MCF 10A (cell line): ENCODE results near the gene THSD7B. TPM values are rescaled to one million over a fixed set of nuclear protein-coding genes. Genes with fewer than 3 reads are reported as not detected.

Experiments
- BruUV-seq: library from RNA; stranded (reverse); fragments of 400-500 nt; replicated peaks from 2 replicates; lab custom pipeline; 2021; lab: Mats Ljungman, UMichigan
- CTCF ChIA-PET: fragments of 300-600 bp; sonication (Branson Sonifier 250); formaldehyde crosslinking; extraction: SDS; loops from one replicate; lab custom pipeline; 2021; ENCODE audit warnings: antibody characterized with exemption, inconsistent platforms; lab: Yijun Ruan, JAX
- POLR2A ChIA-PET: fragments of 300-600, 350-650 bp; sonication (Branson Sonifier 250); formaldehyde crosslinking; extraction: SDS; loops from one replicate; lab custom pipeline; 2020; ENCODE audit warnings: antibody characterized with exemption, inconsistent platforms; lab: Yijun Ruan, JAX
- DNase-seq: peaks from one replicate; pipeline ENCODE4 v3.0.0-alpha.2; 2018; ENCODE audit not compliant: unreplicated experiment
- H3K27ac Mint-ChIP-seq: one replicate; pipeline ENCODE4 v1.8.0; 2022; ENCODE audit warnings: mild to moderate bottlenecking, low read depth, mixed read lengths; ENCODE audit not compliant: unreplicated experiment
- H3K27me3 Mint-ChIP-seq: one replicate; pipeline ENCODE4 v1.8.0; 2022; ENCODE audit warnings: mixed read lengths; ENCODE audit not compliant: insufficient read depth, unreplicated experiment
- H3K36me3 Mint-ChIP-seq: one replicate; pipeline ENCODE4 v1.8.0; 2022; ENCODE audit warnings: mild to moderate bottlenecking, moderate library complexity, mixed read lengths; ENCODE audit not compliant: insufficient read depth, unreplicated experiment
- H3K4me1 Mint-ChIP-seq: one replicate; pipeline ENCODE4 v1.8.0; 2022; ENCODE audit warnings: mixed read lengths; ENCODE audit not compliant: insufficient read depth, unreplicated experiment
- H3K4me3 Mint-ChIP-seq: one replicate; pipeline ENCODE4 v1.8.0; 2022; ENCODE audit warnings: mild to moderate bottlenecking, moderate library complexity, mixed read lengths; ENCODE audit not compliant: unreplicated experiment
- H3K9me3 Mint-ChIP-seq: one replicate; pipeline ENCODE4 v1.8.0; 2022; ENCODE audit warnings: mixed read lengths; ENCODE audit not compliant: unreplicated experiment
- intact Hi-C: fragments of 100-400 bp; cut with micrococcal nuclease; formaldehyde crosslinking; loops from 2 replicates; pipeline ENCODE4 v1.14.1; 2022
- total RNA-seq: library from RNA; stranded (reverse); gene quantifications from 2 replicates; pipeline ENCODE4 v1.2.3, GENCODE V29; 2022
- TF ChIP-seq, protein P1 (sequence below): fragments of 200-600 bp; IDR thresholded peaks from one replicate; pipeline ENCODE4 v1.8.0; 2022; ENCODE audit warnings: antibody characterized with exemption, mild to moderate bottlenecking; ENCODE audit not compliant: unreplicated experiment

The THSD7B gene
- total RNA-seq, 1 experiment from 2014 or later: not detected

- BruUV-seq: no TSS peak
These were observed 33.4 kb downstream of the THSD7B start for GRCh38 chr2:136798766-136799165.

GRCh38 chr2:136801661-136802060 lies 36.3 kb downstream of the THSD7B start:
- no peaks in the 10 kb centered on the region for H3K9me3 Mint-ChIP-seq
- POLR2A ChIA-PET: no interaction called here
- no peak for DNase-seq
- H3K36me3 Mint-ChIP-seq: no peaks in the 10 kb centered on the region
- H3K27me3 Mint-ChIP-seq: peaks cover 15% of the 10 kb centered on the region
- CTCF ChIA-PET: interaction anchor here (0.5 to 1.3 kb wide), 2 partner anchors 378 to 407 kb away, joined by 3 read pairs; no protein-coding TSS in a partner anchor
- no peak overlapping the region for H3K4me3 Mint-ChIP-seq
- intact Hi-C loops: no loop called here
- H3K27ac Mint-ChIP-seq: no peak overlapping the region
- TF ChIP-seq, protein P1, sequence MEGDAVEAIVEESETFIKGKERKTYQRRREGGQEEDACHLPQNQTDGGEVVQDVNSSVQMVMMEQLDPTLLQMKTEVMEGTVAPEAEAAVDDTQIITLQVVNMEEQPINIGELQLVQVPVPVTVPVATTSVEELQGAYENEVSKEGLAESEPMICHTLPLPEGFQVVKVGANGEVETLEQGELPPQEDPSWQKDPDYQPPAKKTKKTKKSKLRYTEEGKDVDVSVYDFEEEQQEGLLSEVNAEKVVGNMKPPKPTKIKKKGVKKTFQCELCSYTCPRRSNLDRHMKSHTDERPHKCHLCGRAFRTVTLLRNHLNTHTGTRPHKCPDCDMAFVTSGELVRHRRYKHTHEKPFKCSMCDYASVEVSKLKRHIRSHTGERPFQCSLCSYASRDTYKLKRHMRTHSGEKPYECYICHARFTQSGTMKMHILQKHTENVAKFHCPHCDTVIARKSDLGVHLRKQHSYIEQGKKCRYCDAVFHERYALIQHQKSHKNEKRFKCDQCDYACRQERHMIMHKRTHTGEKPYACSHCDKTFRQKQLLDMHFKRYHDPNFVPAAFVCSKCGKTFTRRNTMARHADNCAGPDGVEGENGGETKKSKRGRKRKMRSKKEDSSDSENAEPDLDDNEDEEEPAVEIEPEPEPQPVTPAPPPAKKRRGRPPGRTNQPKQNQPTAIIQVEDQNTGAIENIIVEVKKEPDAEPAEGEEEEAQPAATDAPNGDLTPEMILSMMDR: no peak
- H3K4me1 Mint-ChIP-seq: no peaks in the 10 kb centered on the region
- no TSS peak for BruUV-seq

More at GRCh38 chr2:136798766-136799165, 33.4 kb downstream of the THSD7B start:
- Mint-ChIP-seq H3K4me1 (no peaks in the 10 kb centered on the region), H3K9me3 (no peaks in the 10 kb centered on the region), H3K27me3 (peaks cover 15% of the 10 kb centered on the region), H3K4me3 (no peak overlapping the region), H3K36me3 (no peaks in the 10 kb centered on the region), H3K27ac (no peak overlapping the region)
- DNase-seq: peak; percentile 7
- ChIA-PET POLR2A (no interaction called here), CTCF (no interaction called here)
- intact Hi-C loops: no loop called here
- TF ChIP-seq, protein P1: no peak

DNA sequence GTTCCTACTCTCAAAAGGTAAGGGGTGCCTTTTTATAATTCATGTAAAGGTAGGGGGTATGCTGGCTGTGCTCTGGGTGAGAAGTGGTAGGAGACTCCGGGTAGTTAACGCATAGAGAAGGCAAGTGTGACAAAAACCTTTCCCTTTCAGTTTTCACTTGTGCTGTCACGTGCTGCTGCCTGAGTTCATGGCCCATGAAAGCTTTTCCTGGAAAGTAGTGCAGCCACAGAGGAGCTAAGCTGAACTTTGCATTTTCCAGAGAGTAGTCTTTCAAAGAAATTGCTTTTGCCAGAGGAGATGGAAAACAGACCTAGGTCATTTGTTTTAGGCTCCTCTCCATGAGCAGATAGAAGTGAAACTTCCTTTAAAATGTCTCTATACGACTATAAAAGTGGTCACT lies 44.7 kb downstream of the THSD7B start:
- intact Hi-C loops: no loop called here
- no peaks in the 10 kb centered on the region for H3K27me3 Mint-ChIP-seq
- H3K4me1 Mint-ChIP-seq: no peaks in the 10 kb centered on the region
- BruUV-seq: no TSS peak
- H3K27ac Mint-ChIP-seq: no peak overlapping the region
- H3K9me3 Mint-ChIP-seq: no peaks in the 10 kb centered on the region
- CTCF ChIA-PET: no interaction called here
- TF ChIP-seq, protein P1: no peak
- H3K4me3 Mint-ChIP-seq: no peak overlapping the region
- POLR2A ChIA-PET: no interaction called here
- no peak for DNase-seq
- H3K36me3 Mint-ChIP-seq: no peaks in the 10 kb centered on the region

DNA sequence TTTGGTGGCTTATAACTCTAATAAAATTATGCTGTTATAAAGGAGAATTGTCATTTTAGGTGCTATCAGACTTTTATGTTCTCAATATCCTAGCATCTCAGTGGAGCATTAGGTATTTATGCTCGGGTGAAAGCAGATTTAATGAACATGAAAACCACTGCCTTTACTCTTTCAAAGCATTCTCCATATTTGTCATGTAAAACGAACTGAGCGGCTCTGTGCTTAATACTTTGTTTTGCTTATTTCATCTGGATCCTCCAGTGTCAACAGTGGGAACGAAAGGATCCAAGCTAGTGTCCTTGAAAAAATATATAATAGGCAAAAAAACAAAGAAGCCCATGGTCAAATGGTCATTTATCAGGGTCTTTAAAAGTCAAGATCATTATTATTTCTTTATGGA lies 53.5 kb downstream of the THSD7B start:
- Mint-ChIP-seq H3K4me3 (no peak overlapping the region), H3K27me3 (peaks cover 16% of the 10 kb centered on the region), H3K36me3 (no peaks in the 10 kb centered on the region), H3K27ac (no peak overlapping the region), H3K4me1 (no peaks in the 10 kb centered on the region), H3K9me3 (no peaks in the 10 kb centered on the region)
- BruUV-seq: no TSS peak
- TF ChIP-seq, protein P1: no peak
- CTCF ChIA-PET: no interaction called here
- POLR2A ChIA-PET: no interaction called here
- intact Hi-C loops: no loop called here
- DNase-seq: no peak
